ENCODE results near the gene USP14. TPM values are rescaled to one million over a fixed set of nuclear protein-coding genes. Genes with fewer than 3 reads are reported as not detected.
"Not testable (repeated sequence)": the region's sequence is repeated elsewhere in the genome, so short reads cannot be mapped to it uniquely, and the experiment has no call there.

The USP14 gene
- total RNA-seq, 2 donors from 2014 or later = 51.0 to 96.6 TPM

DNA sequence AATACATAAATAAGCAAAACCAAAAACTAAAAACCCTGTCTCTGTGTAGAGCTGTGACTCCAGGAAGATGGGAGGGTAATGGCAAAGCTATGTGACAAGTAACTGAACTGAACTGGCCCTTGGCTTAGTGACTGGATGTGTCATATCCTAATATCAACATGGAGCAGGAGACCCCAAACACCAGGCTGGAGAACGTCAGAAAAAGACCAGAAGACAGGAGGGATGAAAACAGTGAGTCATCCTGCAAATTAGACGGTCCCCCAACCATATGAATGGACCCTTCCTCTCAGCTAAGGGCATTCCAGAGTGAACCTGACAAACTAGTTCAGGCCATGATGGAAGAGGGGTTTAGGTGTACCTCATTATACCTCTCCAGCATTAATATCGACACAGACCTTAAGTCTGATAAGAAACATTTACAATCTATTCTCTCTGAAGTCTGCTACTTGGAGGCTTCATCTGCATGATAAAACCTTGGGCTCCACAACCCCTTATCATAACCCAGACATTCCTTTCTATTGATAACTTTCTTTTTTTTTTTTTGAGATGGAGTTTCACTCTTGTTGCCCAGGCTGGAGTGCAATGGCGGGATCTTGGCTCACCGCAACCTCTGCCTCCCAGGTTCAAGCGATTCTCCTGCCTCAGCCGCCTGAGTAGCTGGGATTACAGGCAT, 15.6 kb upstream of the USP14 start:
- not testable (repeated sequence) for H3K4me1 Mint-ChIP-seq; H3K27ac Mint-ChIP-seq; H3K9me3 Mint-ChIP-seq; H3K36me3 Mint-ChIP-seq (ENCODE audit: low read depth); ATAC-seq (replicated peaks); H3K4me3 Mint-ChIP-seq; H3K27me3 Mint-ChIP-seq

DNA sequence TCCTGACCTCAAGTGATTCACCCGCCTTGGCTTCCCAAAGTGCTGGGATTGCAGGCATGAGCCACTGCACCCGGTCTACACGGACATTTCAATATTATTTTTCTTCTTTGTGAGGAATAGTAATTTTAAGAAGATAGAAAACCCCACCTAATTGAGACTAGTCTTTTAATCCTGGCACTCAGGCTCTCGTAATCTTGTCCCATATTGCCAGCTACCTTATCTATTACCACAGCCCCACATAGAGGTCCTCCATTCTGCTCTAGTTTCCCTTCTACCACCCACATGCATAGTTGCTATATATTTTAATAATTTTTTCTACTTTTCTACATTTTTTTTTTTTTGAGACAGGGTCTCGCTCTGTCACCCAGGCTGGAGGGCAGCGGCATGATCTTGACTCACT, 9.5 kb upstream of the USP14 start:
- Mint-ChIP-seq H3K27ac (no peak overlapping the region), H3K4me3 (no peak overlapping the region), H3K36me3 (ENCODE audit: low read depth) (no peaks in the 10 kb centered on the region), H3K9me3 (no peaks in the 10 kb centered on the region), H3K27me3 (peaks cover 6% of the 10 kb centered on the region), H3K4me1 (no peaks in the 10 kb centered on the region)
- ATAC-seq (replicated peaks) = no peak

DNA sequence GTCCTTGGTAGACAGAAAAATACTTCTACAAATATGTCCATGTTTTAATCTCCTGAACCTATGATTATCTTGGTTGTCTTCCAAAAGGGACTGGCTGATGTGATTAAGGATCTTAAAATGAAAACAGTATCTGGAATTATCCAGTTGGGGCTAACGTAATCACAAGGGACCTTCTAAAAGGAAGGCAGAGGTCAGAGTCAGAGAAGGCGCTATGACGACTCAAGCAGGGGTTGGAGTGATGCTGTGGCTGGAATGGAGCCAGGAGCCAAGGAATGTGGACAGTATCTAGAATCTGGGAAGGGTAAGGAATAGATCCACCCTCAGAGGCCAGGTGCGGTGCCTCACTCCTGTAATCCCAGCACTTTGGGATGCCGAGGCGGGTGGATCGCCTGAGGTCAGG, 4.2 kb upstream of the USP14 start:
- Mint-ChIP-seq H3K4me3 (no peak overlapping the region), H3K4me1 (no peaks in the 10 kb centered on the region), H3K27ac (no peak overlapping the region), H3K9me3 (no peaks in the 10 kb centered on the region), H3K27me3 (peaks cover 3% of the 10 kb centered on the region), H3K36me3 (ENCODE audit: low read depth) (peaks cover 3% of the 10 kb centered on the region)
- ATAC-seq (replicated peaks) = no peak

DNA sequence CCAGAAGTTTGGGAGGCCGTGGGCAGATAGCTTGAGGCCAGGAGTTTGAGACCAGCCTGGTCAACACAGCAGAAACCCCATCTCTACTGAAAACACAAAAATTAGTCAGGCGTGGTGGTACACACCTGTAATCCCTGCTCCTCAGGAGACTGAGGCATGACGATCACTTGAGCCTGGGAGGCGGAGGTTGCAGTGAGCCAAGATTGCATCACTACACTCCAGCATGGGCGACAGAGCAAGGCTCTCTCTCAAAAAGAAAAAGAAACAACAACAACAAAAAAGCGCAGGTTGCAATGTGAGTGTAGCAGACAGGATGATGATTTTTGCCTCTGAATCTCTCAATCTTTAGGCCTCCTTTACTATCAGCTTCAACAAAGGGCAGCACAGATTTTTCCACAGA, 2.7 kb upstream of the USP14 start:
- ATAC-seq (replicated peaks) = no peak
- Mint-ChIP-seq H3K27ac (no peak overlapping the region), H3K36me3 (ENCODE audit: low read depth) (peaks cover 7% of the 10 kb centered on the region), H3K4me3 (no peak overlapping the region), H3K4me1 (peaks cover 4% of the 10 kb centered on the region), H3K9me3 (no peaks in the 10 kb centered on the region), H3K27me3 (no peaks in the 10 kb centered on the region)

DNA sequence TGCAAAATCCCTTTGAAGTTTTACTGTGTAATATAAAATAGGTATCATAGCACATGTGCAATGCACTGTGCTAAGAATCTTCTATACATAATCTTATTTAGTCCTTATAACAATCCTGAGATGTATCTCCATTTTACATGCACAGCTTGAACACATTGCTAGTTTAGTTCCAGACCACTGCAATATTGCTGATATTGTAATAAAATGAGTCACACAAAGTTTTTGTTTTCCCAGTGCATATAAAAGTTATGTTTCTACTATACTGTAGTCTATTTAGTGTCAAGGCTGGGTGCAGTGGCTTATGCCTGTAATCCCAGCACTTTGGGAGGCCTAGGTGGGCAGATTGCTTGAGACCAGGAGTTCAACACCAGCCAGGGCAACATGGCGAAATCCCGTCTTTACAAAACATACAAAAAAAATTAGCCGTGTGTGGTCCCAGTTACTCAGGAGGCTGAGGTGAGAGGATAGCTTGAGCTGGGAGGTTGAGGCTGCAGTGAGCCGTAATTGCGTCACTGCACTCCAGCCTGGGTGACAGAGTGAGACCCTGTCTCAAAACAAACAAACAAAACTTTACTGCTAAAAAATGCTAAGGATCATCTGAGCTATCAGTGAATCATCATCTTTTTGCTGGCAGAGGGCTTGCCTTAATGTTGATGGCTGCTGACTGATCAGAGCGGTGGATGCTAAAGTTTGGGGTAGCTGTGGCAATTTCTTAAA, 1.7 kb upstream of the USP14 start:
- H3K4me1 Mint-ChIP-seq = peaks cover 9% of the 10 kb centered on the region
- no peaks in the 10 kb centered on the region for H3K9me3 Mint-ChIP-seq
- H3K27me3 Mint-ChIP-seq = no peaks in the 10 kb centered on the region
- peaks cover 14% of the 10 kb centered on the region for H3K36me3 Mint-ChIP-seq (ENCODE audit: low read depth)
- no peak overlapping the region for H3K27ac Mint-ChIP-seq
- peak overlapping the region; percentile 33 for H3K4me3 Mint-ChIP-seq
- ATAC-seq (replicated peaks) = no peak

DNA sequence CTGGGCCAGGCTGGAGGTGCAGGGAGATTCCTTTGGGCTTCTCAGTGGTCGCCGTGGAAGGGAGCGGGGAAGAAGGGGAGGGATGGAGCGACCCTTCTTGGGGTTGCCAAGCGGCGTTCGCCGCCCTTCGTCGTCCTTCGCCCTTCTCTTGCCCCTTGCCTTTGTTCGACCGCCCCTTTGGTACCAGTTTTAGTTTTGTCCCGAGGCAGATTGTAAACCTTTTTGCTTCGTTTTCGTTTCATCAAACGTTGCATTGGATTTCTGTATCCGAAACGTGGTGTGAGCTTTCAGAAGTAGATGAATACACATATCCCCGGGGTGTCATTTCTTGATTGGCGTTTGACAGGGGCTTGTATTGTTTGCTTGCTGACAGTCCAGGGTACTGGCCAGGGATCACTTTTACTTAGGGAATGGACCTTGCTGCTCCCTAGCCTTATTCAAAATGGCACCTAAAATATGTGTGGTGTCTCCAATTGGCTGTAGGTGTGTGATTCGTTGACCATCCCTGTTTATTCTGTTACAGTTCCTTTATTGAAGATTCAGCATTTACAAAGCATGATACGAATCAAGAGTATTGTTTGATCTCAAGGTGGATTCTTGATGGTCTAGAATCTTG, 788 bp downstream of the USP14 start:
- Mint-ChIP-seq H3K9me3 (no peaks in the 10 kb centered on the region), H3K4me1 (peaks cover 15% of the 10 kb centered on the region), H3K4me3 (peak overlapping the region; percentile 94), H3K27me3 (no peaks in the 10 kb centered on the region), H3K27ac (peak overlapping the region; percentile 96), H3K36me3 (ENCODE audit: low read depth) (peaks cover 37% of the 10 kb centered on the region)
- no peak for ATAC-seq (replicated peaks)

DNA sequence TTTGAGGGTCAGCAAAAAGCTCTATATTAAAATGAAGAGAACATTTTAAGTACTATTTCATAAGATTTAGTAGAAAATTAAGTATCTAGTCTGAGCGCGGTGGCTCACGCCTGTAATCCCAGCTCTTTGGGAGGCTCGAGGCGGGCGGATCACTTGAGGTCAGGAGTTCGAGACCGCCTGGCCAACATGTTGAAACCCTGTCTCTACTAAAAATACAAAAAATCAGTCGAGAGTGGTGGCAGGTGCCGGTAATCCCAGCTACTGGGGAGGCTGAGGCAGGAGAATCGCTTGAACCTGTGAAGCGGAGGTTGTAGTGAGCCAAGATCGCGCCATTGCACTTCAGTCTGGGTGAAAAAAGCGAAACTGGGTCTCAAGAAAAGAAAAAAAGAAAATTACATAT, 1.6 kb downstream of the USP14 start:
- Mint-ChIP-seq H3K9me3 (no peaks in the 10 kb centered on the region), H3K4me3 (peak overlapping the region; percentile 94), H3K4me1 (peaks cover 15% of the 10 kb centered on the region), H3K36me3 (ENCODE audit: low read depth) (peaks cover 45% of the 10 kb centered on the region), H3K27me3 (no peaks in the 10 kb centered on the region), H3K27ac (no peak overlapping the region)
- no peak for ATAC-seq (replicated peaks)

DNA sequence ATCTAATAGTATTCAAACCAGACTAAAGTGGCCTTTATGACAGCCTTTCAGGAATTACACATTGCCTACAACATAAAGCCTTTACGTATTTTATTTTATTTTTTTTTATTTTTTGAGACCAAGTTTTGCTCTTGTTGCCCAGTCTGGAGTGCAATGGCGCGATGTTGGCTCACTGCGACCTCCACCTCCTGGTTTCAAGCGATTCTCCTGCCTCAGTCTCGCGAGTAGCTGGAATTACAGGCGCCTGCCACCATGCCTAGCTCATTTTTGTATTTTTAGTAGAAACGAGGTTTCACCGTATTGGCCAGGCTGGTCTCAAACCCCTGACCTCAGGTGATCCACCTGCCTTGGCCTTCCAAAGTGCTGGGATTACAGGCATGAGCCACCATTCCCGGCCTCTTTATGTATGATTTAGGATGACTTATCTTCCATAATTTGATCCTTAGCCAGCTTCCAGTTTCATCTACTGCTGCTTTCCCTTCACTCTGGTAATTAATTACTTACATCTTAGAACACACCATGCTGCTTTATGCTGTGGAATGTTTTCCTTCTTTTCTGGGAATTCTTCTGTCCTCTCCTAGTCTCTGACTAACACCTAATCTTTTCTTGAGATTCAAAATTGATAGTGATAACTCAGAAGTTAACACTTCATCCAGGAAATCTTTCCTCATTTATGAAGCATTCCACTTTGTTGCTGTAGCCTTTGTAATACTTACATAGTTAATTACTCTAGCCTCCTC, 2.6 kb downstream of the USP14 start:
- no peaks in the 10 kb centered on the region for H3K27me3 Mint-ChIP-seq
- H3K4me1 Mint-ChIP-seq = peaks cover 15% of the 10 kb centered on the region
- H3K36me3 Mint-ChIP-seq (ENCODE audit: low read depth) = peaks cover 56% of the 10 kb centered on the region
- H3K9me3 Mint-ChIP-seq = no peaks in the 10 kb centered on the region
- H3K27ac Mint-ChIP-seq = peak overlapping the region; percentile 13
- no peak for ATAC-seq (replicated peaks)
- H3K4me3 Mint-ChIP-seq = peak overlapping the region; percentile 94

DNA sequence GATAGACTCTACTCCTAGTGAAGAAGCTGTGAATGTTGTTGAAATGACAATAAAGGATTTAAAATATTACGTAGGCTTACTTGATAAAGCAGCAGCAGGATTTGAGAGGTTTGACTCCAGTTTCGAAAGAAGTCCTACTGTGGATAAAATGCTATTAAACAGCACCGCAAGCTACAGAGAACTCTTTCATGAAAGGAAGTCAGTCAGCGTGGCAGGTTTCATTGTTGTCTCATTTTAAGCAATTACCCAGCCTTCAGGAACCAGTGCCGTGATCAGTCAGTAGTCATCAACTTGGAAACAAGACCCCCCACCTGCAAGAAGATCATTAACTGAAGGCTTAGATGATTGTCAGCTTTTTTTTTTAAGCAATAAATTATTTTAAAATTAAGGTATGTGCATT, 14.0 kb downstream of the USP14 start:
- Mint-ChIP-seq H3K4me1 (no peaks in the 10 kb centered on the region), H3K9me3 (no peaks in the 10 kb centered on the region), H3K4me3 (no peak overlapping the region), H3K27me3 (no peaks in the 10 kb centered on the region), H3K36me3 (ENCODE audit: low read depth) (peaks cover 95% of the 10 kb centered on the region), H3K27ac (no peak overlapping the region)
- ATAC-seq (replicated peaks) = no peak

DNA sequence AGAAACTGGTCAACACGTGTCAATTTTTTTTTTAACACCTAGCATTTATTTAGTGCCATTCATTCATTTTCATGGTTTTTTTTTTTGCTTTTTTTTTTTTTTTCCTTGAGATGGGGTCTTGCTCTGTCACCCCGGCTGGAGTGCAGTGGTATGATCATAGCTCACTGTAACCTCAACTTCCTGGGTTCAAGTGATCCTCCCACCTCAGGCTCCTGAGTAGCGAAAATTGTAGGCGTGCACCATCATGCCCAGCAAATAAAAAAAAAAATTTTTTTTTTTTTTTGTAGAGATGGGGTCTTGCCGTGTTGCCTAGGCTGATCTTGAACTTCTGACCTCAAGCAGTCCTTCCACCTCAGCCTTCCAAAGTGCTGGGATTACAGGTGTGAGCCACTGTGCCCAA, 21.1 kb downstream of the USP14 start:
- H3K27me3 Mint-ChIP-seq = no peaks in the 10 kb centered on the region
- ATAC-seq (replicated peaks) = no peak
- peaks cover 95% of the 10 kb centered on the region for H3K36me3 Mint-ChIP-seq (ENCODE audit: low read depth)
- no peak overlapping the region for H3K27ac Mint-ChIP-seq
- no peaks in the 10 kb centered on the region for H3K9me3 Mint-ChIP-seq
- H3K4me1 Mint-ChIP-seq = peaks cover 6% of the 10 kb centered on the region
- no peak overlapping the region for H3K4me3 Mint-ChIP-seq

DNA sequence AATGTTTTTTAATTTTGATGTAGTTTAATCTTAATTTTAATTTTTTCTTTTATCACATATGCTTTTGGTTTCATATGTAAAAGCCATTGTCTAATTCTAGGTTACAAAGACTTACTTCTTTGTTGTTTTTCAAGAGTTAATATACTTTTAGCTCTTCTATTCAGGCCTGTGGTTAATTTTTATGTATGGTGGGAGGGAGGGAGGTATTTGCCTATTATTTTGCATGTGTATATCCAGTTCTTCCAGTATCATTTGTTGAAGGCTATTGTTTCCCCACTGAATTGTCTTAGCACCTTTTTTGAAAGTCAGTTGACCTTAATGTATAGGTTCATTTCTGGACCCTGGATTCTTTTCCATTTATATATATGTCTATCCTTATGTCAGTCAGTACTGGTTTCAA, 23.4 kb downstream of the USP14 start:
- Mint-ChIP-seq H3K4me3 (no peak overlapping the region), H3K36me3 (ENCODE audit: low read depth) (peaks cover 95% of the 10 kb centered on the region), H3K27ac (peak overlapping the region; percentile 26), H3K9me3 (no peaks in the 10 kb centered on the region), H3K27me3 (no peaks in the 10 kb centered on the region), H3K4me1 (peaks cover 6% of the 10 kb centered on the region)
- no peak for ATAC-seq (replicated peaks)

DNA sequence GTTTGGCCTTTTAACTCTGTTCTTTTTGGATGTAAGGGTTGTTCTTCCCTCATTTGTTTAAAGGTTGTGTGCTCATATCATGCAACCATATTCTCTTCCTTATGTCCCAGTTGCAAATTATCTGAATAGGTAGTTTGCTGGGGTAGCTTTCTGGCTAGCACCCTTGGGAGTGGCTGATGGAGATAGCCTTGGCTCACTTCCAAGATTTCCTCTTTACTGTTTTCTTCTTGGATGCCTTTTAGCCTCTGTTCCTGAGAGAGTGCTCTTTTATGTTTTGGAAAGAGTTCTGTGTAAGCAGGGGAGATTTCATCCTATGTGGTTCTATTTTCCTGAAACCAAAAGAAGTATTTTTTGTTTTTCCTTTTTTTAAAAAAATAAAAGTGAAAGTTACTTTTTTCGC, 25.4 kb downstream of the USP14 start:
- no peaks in the 10 kb centered on the region for H3K9me3 Mint-ChIP-seq
- peaks cover 2% of the 10 kb centered on the region for H3K4me1 Mint-ChIP-seq
- H3K36me3 Mint-ChIP-seq (ENCODE audit: low read depth) = peaks cover 97% of the 10 kb centered on the region
- no peak for ATAC-seq (replicated peaks)
- peak overlapping the region; percentile 30 for H3K27ac Mint-ChIP-seq
- H3K4me3 Mint-ChIP-seq = no peak overlapping the region
- no peaks in the 10 kb centered on the region for H3K27me3 Mint-ChIP-seq

DNA sequence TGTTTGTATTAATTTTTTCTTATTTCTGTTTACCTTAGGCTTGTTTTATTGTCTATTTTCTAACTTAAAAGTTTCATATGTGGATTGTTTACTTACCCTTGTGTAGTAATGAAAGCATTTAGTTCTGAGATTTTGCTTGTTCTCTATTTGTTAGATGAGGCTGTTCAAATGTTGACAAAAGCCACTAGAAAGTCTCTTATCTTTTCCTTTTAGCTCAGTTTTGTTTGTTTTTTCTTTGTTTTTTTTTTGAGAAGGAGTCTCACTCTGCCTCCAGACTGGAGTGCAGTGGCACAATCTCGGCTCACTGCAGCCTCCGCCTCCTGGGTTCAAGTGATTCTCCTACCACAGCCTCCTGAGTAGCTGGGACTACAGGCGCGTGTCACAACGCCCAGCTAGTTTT, 30.9 kb downstream of the USP14 start:
- no peak overlapping the region for H3K27ac Mint-ChIP-seq

DNA sequence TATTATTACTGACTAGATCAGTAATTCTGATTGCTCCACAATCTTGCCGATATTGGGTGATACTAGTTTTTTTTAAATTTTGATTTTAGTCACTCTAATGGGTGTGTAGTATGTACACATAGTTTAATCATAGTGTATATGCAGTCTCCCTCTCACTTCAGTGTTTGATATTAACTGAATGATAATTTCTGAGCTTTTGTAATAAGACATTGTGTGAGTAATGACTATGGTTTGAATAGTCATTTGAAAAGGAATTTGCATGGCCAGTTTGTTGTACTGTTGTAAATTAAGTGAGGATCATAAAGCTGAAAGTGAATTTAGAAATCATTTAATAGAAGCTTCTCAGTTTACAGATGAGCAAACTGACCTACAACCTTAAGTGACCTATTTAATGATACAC, 33.4 kb downstream of the USP14 start:
- no peak overlapping the region for H3K4me3 Mint-ChIP-seq
- peaks cover 80% of the 10 kb centered on the region for H3K36me3 Mint-ChIP-seq (ENCODE audit: low read depth)
- no peak for ATAC-seq (replicated peaks)
- peaks cover 5% of the 10 kb centered on the region for H3K4me1 Mint-ChIP-seq
- H3K9me3 Mint-ChIP-seq = no peaks in the 10 kb centered on the region
- no peak overlapping the region for H3K27ac Mint-ChIP-seq
- no peaks in the 10 kb centered on the region for H3K27me3 Mint-ChIP-seq

More for the DNA sequence above, 30.9 kb downstream of the USP14 start:
- Mint-ChIP-seq H3K27me3 (no peaks in the 10 kb centered on the region), H3K4me1 (peaks cover 5% of the 10 kb centered on the region), H3K36me3 (ENCODE audit: low read depth) (peaks cover 83% of the 10 kb centered on the region), H3K9me3 (no peaks in the 10 kb centered on the region), H3K4me3 (no peak overlapping the region)
- no peak for ATAC-seq (replicated peaks)

All from activated T-helper 17 cell treated with anti-CD3 and anti-CD28 coated beads, Interleukin-2, amount 50 U/mL, for 72 hours (primary cell).